ENCODE data around the gene LGI4. TPM values are rescaled to one million over a fixed set of nuclear protein-coding genes. Genes with fewer than 3 reads are reported as not detected.
A peak's percentile ranks its signal among the peaks of the same experiment; 100 is the strongest.

LGI4 gene
- total and polyA plus RNA-seq, 3 donors from 2014 or later: 4.5 to 7.9 (median 4.5) TPM

- intact Hi-C loops (cut with DNase I; ENCODE audit: low total_unique reads): no loop called here
These were observed 20.3 kb downstream of the LGI4 start for GRCh38 chr19:35114353-35115176.

GRCh38 chr19:35112995-35113688 is 21.7 kb downstream of the LGI4 start:
- no peaks in the 10 kb centered on the region for H3K9me3 ChIP-seq
- H3K36me3 ChIP-seq (ENCODE audit: low read depth, missing control alignments): no peaks in the 10 kb centered on the region
- 86 to 90% methylated on average over 7 to 15 of the region's 15 CpGs for WGBS, 2 donors
- no peaks in the 10 kb centered on the region for H3K27me3 ChIP-seq
- intact Hi-C loops (cut with DNase I; ENCODE audit: low total_unique reads): no loop called here
- H3K4me1 ChIP-seq: no peaks in the 10 kb centered on the region
- H3K4me3 ChIP-seq: no peak overlapping the region
- H3K27ac ChIP-seq: no peak overlapping the region
- TF ChIP-seq POLR2A (IDR thresholded peaks at IDR 0.05): no peak
- TF ChIP-seq CTCF (IDR thresholded peaks at IDR 0.05): no peak
- no peak for DNase-seq

More at GRCh38 chr19:35114353-35115176, 20.3 kb downstream of the LGI4 start:
- Histone ChIP-seq H3K27me3 (no peaks in the 10 kb centered on the region), H3K27ac (no peak overlapping the region), H3K4me1 (peaks cover 3% of the 10 kb centered on the region), H3K36me3 (ENCODE audit: low read depth, missing control alignments) (no peaks in the 10 kb centered on the region), H3K9me3 (no peaks in the 10 kb centered on the region), H3K4me3 (peak overlapping the region; percentile 21 to 39)
- TF ChIP-seq POLR2A (IDR thresholded peaks at IDR 0.05): no peak
- TF ChIP-seq CTCF (IDR thresholded peaks at IDR 0.05): peak; percentile 86 to 96 (median 88)
- DNase-seq: peak; percentile 86
- WGBS, 2 donors: 8 to 9% methylated on average over 12 to 23 of the region's 23 CpGs

- Histone ChIP-seq H3K27ac (no peak overlapping the region), H3K27me3 (no peaks in the 10 kb centered on the region), H3K4me1 (no peaks in the 10 kb centered on the region), H3K4me3 (no peak overlapping the region), H3K9me3 (no peaks in the 10 kb centered on the region), H3K36me3 (ENCODE audit: low read depth, missing control alignments) (no peaks in the 10 kb centered on the region)
- no peak for DNase-seq
- intact Hi-C loops (cut with DNase I; ENCODE audit: low total_unique reads): no loop called here
- 63 to 72% methylated on average over 6 to 9 of the region's 9 CpGs for WGBS, 2 donors
- TF ChIP-seq CTCF (IDR thresholded peaks at IDR 0.05): no peak
These were observed 23.9 kb downstream of the LGI4 start for GRCh38 chr19:35110974-35111373.

GRCh38 chr19:35109395-35110112 is 25.3 kb downstream of the LGI4 start:
- 80 to 82% methylated on average over 14 to 22 of the region's 22 CpGs for WGBS, 2 donors
- Histone ChIP-seq H3K36me3 (ENCODE audit: low read depth, missing control alignments) (no peaks in the 10 kb centered on the region), H3K4me3 (no peak overlapping the region), H3K27ac (no peak overlapping the region), H3K4me1 (no peaks in the 10 kb centered on the region), H3K27me3 (no peaks in the 10 kb centered on the region), H3K9me3 (no peaks in the 10 kb centered on the region)
- intact Hi-C loops (cut with DNase I; ENCODE audit: low total_unique reads): no loop called here
- TF ChIP-seq CTCF (IDR thresholded peaks at IDR 0.05): no peak
- no peak for DNase-seq
